GM12865 (cell line): ENCODE measurements around the gene SBNO1.
"Not testable (repeated sequence)": the region's sequence is repeated elsewhere in the genome, so short reads cannot be mapped to it uniquely, and the experiment has no call there.

Experiments
- DNase-seq: peaks from one replicate; pipeline ENCODE4 v3.0.0; 2010; ENCODE audit warnings: low read depth
- H3K4me3 ChIP-seq: 2 replicates; pipeline ENCODE4 v1.5.1; 2011; ENCODE audit warnings: mild to moderate bottlenecking, low read depth, low read length, control low read depth
- TF ChIP-seq, protein P1 (sequence below): IDR thresholded peaks from 2 replicates; pipeline ENCODE4 v1.5.1; 2011; ENCODE audit warnings: low read length, control low read depth, low read depth, inconsistent platforms; ENCODE audit not compliant: insufficient read depth; ENCODE audit errors: missing control alignments

The SBNO1 gene

DNA sequence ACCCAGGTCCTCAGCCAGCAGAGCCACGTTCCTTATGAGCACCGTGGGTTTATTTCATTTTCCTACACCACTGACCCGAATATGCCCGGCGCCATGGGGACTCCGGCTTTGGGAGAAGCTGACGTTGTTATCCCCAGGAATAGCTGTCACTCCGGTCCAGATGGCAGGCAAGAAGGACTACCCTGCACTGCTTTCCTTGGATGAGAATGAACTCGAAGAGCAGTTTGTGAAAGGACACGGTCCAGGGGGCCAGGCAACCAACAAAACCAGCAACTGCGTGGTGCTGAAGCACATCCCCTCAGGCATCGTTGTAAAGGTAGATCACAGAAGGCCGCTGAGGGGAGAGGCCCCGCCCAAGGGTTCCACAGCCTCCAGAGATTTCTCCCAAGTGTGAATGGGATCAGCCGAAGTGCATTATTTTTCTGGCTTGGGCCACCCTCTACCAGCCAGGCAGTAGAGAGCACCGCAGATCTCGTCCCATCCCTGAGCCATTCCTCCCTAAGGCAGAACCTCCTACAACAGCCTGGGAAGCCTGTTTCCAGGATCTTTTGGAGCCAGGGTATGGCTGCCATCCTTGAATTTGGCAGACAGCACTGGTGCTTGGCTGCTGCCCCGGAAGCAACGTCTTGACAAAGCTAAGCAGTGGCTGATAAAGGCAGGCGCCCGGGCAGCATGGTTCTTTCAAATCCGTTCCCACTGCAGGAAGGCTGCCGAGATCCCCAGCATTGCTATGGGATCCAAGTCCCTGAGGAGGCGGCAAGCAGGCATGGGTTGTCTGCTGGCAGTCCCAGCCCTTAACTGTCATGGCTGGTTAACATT, 110.8 kb downstream of the SBNO1 start:
- H3K4me3 ChIP-seq, result no peak overlapping the region
- no peak for DNase-seq
- TF ChIP-seq, protein P1, sequence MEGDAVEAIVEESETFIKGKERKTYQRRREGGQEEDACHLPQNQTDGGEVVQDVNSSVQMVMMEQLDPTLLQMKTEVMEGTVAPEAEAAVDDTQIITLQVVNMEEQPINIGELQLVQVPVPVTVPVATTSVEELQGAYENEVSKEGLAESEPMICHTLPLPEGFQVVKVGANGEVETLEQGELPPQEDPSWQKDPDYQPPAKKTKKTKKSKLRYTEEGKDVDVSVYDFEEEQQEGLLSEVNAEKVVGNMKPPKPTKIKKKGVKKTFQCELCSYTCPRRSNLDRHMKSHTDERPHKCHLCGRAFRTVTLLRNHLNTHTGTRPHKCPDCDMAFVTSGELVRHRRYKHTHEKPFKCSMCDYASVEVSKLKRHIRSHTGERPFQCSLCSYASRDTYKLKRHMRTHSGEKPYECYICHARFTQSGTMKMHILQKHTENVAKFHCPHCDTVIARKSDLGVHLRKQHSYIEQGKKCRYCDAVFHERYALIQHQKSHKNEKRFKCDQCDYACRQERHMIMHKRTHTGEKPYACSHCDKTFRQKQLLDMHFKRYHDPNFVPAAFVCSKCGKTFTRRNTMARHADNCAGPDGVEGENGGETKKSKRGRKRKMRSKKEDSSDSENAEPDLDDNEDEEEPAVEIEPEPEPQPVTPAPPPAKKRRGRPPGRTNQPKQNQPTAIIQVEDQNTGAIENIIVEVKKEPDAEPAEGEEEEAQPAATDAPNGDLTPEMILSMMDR, result no peak

DNA sequence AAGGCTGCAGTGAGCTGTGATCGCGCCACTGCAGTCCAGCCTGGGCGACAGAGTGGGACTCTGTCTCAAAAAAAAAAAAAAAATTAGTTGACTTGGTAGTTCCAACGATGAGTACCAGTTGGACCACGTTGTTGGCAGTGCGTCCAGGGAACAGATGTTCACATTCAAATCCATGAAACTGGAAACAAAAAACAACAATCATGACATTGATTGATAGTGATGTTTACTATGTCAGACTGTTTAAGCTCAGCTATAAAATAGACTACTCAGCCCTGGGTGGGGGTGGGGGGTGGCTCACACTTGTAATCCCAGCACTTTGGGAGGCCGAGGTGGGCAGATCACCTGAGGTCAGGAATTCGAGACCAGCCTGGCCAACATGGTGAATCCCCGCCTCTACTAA, 112.3 kb downstream of the SBNO1 start:
- not testable (repeated sequence) for H3K4me3 ChIP-seq, DNase-seq

DNA sequence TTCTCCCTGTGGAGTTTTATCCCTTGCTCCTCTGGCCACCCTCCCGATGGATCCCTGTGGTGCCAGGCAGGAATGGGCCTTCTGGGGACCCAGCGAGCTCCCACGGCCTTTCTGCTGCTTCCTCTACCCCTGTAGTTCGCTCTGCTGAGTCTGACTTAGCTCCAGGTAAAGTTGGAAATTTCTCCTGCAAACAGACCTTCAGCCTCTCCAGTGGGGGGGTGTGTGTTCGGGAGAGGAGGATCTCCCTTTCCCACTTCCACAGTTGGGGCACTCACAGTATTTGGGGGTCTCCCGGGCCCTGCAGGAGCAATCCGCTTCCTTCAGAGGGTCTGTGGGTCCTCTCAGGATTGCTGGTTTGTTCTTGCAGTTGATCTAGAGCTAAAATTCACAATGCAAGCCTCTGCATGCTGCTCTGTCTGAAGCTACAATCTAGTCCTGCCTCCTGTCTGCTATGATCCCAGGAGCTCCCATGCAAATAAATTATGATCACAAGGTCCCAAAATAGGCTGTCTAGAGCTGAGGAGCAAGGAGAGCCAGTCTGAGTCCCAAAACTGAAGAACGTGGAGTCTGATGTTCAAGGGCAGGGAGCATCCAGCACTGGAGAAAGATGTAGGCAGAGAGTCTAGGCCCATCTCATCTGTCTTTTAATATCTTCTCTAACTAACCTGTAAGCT, 113.1 kb downstream of the SBNO1 start:
- H3K4me3 ChIP-seq, result no peak overlapping the region
- no peak for DNase-seq
- TF ChIP-seq, protein P1, result no peak

DNA sequence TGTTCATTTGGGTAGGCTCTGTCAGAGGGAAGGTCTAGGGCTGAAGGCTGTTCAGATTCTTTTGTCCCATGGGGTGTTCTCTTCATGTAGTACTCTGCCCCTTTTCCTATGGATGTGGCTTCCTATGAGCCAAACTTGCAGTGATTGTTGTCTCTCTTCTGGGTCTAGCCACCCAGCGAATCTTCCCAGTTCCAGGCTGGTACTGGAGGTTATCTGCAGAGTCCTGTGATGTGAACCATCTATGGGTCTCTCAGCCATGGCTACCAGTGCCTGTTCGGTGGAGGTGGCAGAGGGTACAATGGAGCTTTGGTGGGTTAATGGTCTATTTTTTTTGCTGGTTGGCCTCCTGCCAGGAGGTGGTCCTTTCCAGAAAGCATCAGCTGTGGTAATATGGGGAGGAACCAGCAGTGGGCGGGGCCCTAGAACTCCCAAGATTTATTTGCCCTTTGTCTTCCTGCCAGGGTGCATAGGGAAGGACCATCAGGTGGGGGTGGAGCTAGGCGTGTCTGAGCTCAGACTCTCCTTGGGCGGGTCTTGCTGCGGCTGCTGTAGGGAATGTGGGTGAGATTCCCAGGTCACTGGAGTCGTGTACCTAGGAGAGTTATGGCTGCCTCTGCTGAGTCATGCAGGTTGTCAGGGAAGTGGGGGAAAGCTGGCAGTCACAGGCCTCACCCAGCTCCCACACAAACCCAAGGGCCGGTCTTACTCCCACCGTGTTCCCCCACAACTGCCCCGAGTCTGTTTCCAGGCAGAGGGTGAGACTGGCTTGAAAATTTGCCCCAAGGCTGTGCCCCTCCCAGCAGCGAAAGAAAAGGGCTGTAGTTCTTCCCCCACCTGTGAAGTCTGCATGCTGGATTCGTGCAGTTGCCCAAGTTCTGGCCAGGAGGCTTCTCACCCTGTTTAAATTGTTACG, 113.9 kb downstream of the SBNO1 start:
- TF ChIP-seq, protein P1, result no peak
- DNase-seq, result no peak
- no peak overlapping the region for H3K4me3 ChIP-seq

DNA sequence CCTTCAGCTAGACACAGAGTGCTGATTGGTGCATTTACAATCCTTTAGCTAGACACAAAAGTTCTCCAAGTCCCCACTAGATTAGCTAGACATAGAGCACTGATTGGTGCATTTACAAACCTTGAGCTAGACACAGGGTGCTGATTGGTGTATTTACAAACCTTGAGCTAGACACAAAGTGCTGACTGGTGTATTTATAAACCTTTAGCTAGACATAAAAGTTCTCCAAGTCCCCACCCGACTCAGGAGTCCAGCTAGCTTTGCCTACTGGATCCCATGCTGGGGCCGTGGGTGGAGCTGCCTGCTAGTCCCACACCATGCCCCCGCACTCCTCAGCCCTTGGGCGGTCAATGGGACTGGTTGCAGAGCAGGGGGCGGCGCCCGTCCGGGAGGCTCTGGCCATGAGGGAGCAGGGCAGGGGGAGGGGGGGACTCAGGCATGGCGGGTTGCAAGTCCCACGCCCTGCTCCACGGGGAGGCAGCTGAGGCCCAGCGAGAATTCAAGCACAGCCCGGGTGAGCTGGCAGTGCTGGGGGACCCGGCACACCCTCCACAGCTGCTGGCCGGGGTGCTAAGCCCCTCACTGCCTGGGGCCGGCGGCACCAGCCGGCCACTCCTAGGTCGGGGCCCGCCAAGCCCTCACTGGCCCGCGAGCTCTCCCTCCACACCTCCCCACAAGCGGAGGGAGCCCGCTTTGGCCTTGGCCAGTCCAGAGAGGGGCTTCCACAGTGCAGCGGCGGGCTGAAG, 115.5 kb downstream of the SBNO1 start:
- not testable (repeated sequence) for H3K4me3 ChIP-seq, DNase-seq

DNA sequence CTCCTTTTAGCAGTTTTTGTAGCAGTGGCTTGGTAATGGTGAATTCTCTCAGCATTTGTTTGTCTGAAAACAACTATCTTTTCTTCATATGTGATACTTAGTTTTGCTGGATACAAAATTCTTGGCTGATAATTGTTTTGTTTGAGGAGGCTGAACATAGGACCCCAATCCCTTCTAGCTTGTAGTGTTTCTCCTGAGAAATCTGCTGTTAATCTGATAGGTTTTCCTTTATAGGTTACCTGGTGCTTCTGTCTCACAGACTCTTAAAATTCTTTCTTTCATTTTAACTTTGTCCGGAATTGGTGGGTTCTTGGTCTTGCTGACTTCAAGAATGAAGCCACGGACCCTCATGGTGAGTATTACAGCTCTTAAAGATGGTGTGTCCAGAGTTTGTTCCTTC, 116.5 kb downstream of the SBNO1 start:
- not testable (repeated sequence) for DNase-seq, H3K4me3 ChIP-seq

DNA sequence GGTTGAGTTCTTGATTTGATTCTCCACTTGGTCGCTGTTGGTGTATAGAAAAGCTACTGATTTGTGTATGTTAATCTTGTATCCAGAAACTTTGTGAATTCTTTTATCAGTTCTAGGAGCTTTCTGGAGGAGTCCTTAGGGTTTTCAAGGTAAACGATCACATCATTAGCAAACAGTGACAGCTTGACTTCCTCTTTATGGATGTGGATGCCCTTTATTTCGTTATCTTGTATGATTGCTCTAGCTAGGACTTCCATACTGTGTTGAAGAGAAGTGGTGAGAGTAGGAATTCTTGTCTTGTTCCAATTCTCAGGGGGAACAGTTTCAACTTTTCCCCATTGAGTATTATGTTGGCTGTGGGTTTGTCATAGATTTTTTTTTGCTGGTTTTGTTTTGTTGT, 119.0 kb downstream of the SBNO1 start:
- no peak overlapping the region for H3K4me3 ChIP-seq
- TF ChIP-seq, protein P1, result no peak
- DNase-seq, result no peak
